22Rv1 (cell line): ENCODE measurements around the gene SREBF1.

ENCODE experiments used
- H3K27ac ChIP-seq: fragments of 450-650 bp; 2 replicates; pipeline ENCODE4 v1.5.1; 2017
- CTCF ChIP-seq: fragments of 450-650 bp; IDR thresholded peaks from 2 replicates; pipeline ENCODE4 v1.5.1; 2017; ENCODE audit warnings: mild to moderate bottlenecking
- ZFX ChIP-seq: fragments of 450-650 bp; IDR thresholded peaks from 2 replicates; pipeline ENCODE4 v1.6.1; 2017; ENCODE audit warnings: antibody characterized with exemption, borderline replicate concordance

SREBF1 gene

GRCh38 chr17:17849845-17850373 is 13.1 kb upstream of the SREBF1 start:
- peak overlapping the region; percentile 34 for H3K27ac ChIP-seq
- peak; percentile 17 for TF ChIP-seq CTCF
- no peak for TF ChIP-seq ZFX

DNA sequence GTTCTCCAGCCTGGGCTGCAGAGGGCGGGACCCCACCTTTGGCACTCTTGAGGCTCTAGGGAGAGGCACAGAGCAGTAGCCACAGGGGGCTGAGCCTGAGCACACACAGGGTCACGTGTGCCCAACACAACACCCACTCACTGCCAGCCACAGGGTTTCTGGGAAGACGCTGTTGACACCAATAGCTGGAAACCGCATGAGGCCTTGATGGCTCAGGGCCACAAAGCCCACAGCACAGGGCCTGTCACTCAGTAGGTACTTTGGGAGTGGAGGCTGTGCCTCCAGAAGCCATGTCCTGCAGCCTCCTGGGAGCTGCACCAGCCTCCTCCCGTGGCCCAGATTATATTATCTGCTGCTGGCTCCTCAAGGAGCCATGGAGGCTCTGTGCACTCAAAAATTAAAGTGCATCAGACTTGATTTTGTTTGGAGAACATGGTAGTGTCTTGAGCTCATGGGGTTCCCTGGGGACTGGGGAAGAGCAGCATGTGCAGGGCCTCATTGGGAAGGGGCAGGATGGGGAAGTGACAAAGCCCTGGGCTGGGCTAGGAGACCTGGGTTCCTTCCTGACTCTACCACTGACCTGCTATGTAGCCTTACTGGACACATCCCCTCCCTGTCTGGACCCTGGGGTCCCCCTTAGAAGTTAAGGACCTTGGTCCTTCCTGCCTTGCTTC is 12.5 kb upstream of the SREBF1 start:
- H3K27ac ChIP-seq = peak overlapping the region; percentile 34
- no peak for TF ChIP-seq CTCF
- no peak for TF ChIP-seq ZFX

GRCh38 chr17:17848311-17849082 is 11.7 kb upstream of the SREBF1 start:
- TF ChIP-seq CTCF = no peak
- TF ChIP-seq ZFX = no peak
- H3K27ac ChIP-seq = peak overlapping the region; percentile 34; the same call in 1 of the 2 replicates

DNA sequence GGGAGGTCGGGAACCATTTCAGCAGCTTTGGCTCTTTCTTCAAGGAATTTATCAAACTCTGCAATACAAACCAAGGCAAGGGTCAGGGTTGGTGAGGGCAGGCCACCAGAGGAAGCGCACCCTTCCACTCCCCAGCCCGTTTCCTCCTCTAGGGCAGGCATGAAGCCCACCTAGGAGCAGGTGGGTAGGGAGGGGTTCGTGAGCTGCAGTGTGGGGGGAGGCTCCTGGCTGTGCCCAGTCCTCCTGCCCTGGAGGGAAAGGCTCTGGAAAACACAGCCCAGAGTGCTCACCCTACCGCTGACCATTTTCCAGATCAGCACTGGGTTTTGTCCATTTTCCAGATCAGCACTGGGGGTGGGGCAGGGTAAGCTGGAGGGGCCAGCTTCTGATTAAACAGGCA is 10.9 kb upstream of the SREBF1 start:
- no peak overlapping the region for H3K27ac ChIP-seq
- TF ChIP-seq ZFX (no peak), CTCF (no peak)

- H3K27ac ChIP-seq = no peak overlapping the region
Measured at GRCh38 chr17:17847118-17847689, 10.4 kb upstream of the SREBF1 start.

DNA sequence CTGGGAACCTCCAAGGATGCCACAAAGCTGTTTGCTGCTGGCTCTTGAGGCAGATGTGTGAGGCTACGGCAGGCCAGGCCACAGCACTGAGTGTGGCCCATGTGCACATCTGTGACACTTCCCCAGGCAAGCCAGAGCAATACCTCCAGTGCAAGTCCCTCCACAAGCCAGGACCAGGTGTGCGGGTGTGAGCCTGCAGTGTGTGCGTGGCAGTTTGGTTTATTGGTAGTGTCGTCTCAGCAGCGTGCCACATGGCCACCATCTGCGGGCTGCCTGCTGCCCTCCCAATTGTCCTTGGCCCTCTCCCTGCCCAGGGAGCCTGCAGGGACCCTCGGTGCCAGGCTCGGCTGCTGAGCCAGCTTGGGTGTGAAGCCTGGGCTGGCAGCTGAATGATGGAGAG is 9.9 kb upstream of the SREBF1 start:
- TF ChIP-seq CTCF = no peak
- no peak for TF ChIP-seq ZFX

More at GRCh38 chr17:17847118-17847689, 10.4 kb upstream of the SREBF1 start:
- TF ChIP-seq ZFX (no peak), CTCF (no peak)

More for the DNA sequence above, 9.9 kb upstream of the SREBF1 start:
- no peak overlapping the region; the same call in 1 of the 2 replicates for H3K27ac ChIP-seq
